ENCODE measurements around the gene ATP6AP1.

DNA sequence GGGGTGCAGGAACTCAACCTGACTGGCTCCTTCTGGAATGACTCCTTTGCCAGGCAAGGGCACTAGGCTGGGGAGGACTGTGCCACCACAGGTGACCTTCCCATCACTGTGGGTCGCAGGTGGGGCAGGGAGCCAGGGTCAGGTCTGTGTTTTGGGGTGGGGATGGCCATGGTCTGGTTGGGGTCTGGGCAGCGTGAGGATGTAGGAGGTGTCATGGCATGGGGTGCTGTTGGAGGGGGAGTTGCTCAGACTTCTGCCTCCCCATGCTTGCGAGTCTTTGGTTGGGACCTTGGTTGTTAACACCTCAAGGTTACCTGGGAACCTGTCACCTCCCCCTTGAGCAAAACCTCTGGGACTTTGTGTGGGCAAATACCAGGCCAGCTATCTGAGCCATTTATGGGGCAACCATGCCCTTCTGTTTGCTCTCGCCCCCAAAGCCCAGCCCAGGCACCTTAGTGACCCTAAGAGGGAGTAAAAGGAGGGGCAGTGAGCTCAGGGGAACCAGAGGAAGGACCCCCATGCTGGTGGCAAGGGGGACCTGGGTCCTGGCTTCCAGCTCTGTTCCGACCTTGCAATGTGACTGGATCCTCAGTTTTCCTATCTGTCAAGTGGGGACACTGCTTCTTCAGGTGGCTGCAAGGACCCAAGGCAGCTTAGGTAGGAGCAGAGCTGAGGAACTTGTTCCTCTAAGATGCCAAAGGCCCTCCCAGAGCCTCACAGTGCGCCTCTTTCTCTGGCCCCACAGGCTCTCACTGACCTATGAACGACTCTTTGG lies 6.1 kb downstream of the ATP6AP1 start:
- TF ChIP-seq, protein P1, sequence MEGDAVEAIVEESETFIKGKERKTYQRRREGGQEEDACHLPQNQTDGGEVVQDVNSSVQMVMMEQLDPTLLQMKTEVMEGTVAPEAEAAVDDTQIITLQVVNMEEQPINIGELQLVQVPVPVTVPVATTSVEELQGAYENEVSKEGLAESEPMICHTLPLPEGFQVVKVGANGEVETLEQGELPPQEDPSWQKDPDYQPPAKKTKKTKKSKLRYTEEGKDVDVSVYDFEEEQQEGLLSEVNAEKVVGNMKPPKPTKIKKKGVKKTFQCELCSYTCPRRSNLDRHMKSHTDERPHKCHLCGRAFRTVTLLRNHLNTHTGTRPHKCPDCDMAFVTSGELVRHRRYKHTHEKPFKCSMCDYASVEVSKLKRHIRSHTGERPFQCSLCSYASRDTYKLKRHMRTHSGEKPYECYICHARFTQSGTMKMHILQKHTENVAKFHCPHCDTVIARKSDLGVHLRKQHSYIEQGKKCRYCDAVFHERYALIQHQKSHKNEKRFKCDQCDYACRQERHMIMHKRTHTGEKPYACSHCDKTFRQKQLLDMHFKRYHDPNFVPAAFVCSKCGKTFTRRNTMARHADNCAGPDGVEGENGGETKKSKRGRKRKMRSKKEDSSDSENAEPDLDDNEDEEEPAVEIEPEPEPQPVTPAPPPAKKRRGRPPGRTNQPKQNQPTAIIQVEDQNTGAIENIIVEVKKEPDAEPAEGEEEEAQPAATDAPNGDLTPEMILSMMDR (conservative IDR thresholded peaks at IDR 0.05 in 1 of 2, IDR thresholded peaks at IDR 0.05 in 1 of 2; ENCODE audit: extremely low read depth in 1 of 2, insufficient read depth in 1 of 2, low read depth in 1 of 2, low read length in 2 of 2), result no peak
- no peak for TF ChIP-seq EZH2 (IDR thresholded peaks at IDR 0.05; ENCODE audit: borderline replicate concordance, low read length)
